K562 (cell line): ENCODE data around the gene ITPRID2. TPM values are rescaled to one million over a fixed set of nuclear protein-coding genes. Genes with fewer than 3 reads are reported as not detected.

ENCODE experiments used
- ATAC-seq: fragments of 200-7000 bp; cut with Tn5 transposase; 3 replicates; pipeline ENCODE4 v1.9.1; 2020; ENCODE audit warnings: moderate library complexity
- BruUV-seq: library from RNA; stranded (reverse); fragments of 400-500 nt; replicated peaks from 2 replicates; lab custom pipeline; 2021; lab: Mats Ljungman, UMichigan
- CTCF ChIA-PET: fragments of 300-600 bp; formaldehyde crosslinking; extraction: SDS; loops from one replicate; lab custom pipeline; 2021; ENCODE audit warnings: low intra/inter-chr PET ratio; lab: Yijun Ruan, JAX
- POLR2A ChIA-PET: fragments of 300-600, 350-650 bp; sonication (Branson Sonifier 250); formaldehyde crosslinking; extraction: SDS; loops from one replicate; lab custom pipeline; 2021; ENCODE audit warnings: antibody characterized with exemption, inconsistent platforms; lab: Yijun Ruan, JAX
- DNase-seq, 4 experiments: peaks; one replicate each; pipeline versions ENCODE4 v3.0.0 to v3.0.0-alpha.2; 2011 to 2018; ENCODE audit warnings: low spot score in 3 of 4, mixed read lengths in 3 of 4; ENCODE audit errors: extremely low read depth in 1 of 4
- FAIRE-seq: peaks from 2 replicates; lab custom pipeline; 2011; peaks lifted over from hg19 to GRCh38; lab: Jason Lieb, UNC
- H2AFZ ChIP-seq: 2 replicates; pipeline ENCODE4 v1.6.0; 2011; ENCODE audit warnings: low read depth, low read length, control low read depth, inconsistent platforms
- H3K27ac ChIP-seq: fragments of 200-600 bp; 3 replicates; pipeline ENCODE4 v1.8.0; 2011; ENCODE audit warnings: low read depth, mild to moderate bottlenecking, control low read depth, inconsistent platforms, low read length, moderate library complexity, mixed read lengths; ENCODE audit errors: extremely low read depth
- H3K27me3 ChIP-seq, 2 experiments: fragments of 300-600 bp in 1 of 2; 2 replicates in 1 of 2; 3 replicates in 1 of 2; pipeline versions ENCODE4 v1.6.0 to v1.8.0; 2011; ENCODE audit warnings: inconsistent platforms in 2 of 2, low read length in 2 of 2, mild to moderate bottlenecking in 1 of 2, mixed read lengths in 1 of 2, moderate library complexity in 1 of 2; ENCODE audit not compliant: control insufficient read depth in 2 of 2, insufficient read depth in 2 of 2
- H3K36me3 ChIP-seq: fragments of 300-600 bp; 3 replicates; pipeline ENCODE4 v1.8.0; 2011; ENCODE audit warnings: mild to moderate bottlenecking, low read length, inconsistent platforms; ENCODE audit not compliant: control insufficient read depth, insufficient read depth
- H3K4me1 ChIP-seq, 2 experiments: fragments of 200-600 bp in 1 of 2; replicated peaks in 1 of 2; 2 replicates in 1 of 2; 3 replicates in 1 of 2; pipeline versions ENCODE4 v1.5.1 to v1.8.0; 2011; ENCODE audit warnings: inconsistent platforms in 2 of 2, low read length in 2 of 2, mild to moderate bottlenecking in 1 of 2, mixed read lengths in 1 of 2, moderate library complexity in 1 of 2; ENCODE audit not compliant: control insufficient read depth in 2 of 2, insufficient read depth in 2 of 2
- H3K4me2 ChIP-seq: 2 replicates; pipeline ENCODE4 v1.6.1; 2011; ENCODE audit warnings: low read length, control low read depth, inconsistent platforms, mixed read lengths; ENCODE audit not compliant: insufficient read depth
- H3K4me3 ChIP-seq: fragments of 200-600 bp; sonication (generic), shearing (Covaris generic); 2 replicates; pipeline ENCODE4 v1.5.1; 2016; ENCODE audit warnings: control low read depth, inconsistent platforms
- H3K79me2 ChIP-seq: fragments of 200-600 bp; 3 replicates; pipeline ENCODE4 v1.8.0; 2011; ENCODE audit warnings: low read length, inconsistent platforms; ENCODE audit not compliant: control insufficient read depth, insufficient read depth
- H3K9ac ChIP-seq, 2 experiments: 2 replicates each; pipeline versions ENCODE4 v1.6.0 to v1.6.1; 2011; ENCODE audit warnings: low read depth in 2 of 2, low read length in 2 of 2, control low read depth in 1 of 2, inconsistent platforms in 1 of 2, mild to moderate bottlenecking in 1 of 2, mixed read lengths in 1 of 2; ENCODE audit not compliant: insufficient read depth in 1 of 2
- H3K9me1 ChIP-seq: one replicate; pipeline ENCODE4 v1.6.0; 2011; ENCODE audit warnings: inconsistent platforms, mild to moderate bottlenecking, low read length, moderate library complexity; ENCODE audit not compliant: control insufficient read depth, insufficient read depth
- H3K9me3 ChIP-seq: replicated peaks from 2 replicates; pipeline ENCODE4 v1.5.1; 2011; ENCODE audit warnings: low read depth, low read length, inconsistent platforms; ENCODE audit not compliant: control insufficient read depth, insufficient read depth
- H4K20me1 ChIP-seq: replicated peaks from 2 replicates; pipeline ENCODE4 v1.6.1; 2011; ENCODE audit warnings: low read length, inconsistent platforms, mixed read lengths; ENCODE audit not compliant: control insufficient read depth, insufficient read depth
- ARNT ChIP-seq, 2 experiments: fragments of 450-650 bp; IDR thresholded peaks; 2 replicates each; pipeline ENCODE4 v1.6.1; 2016; ENCODE audit warnings: mild to moderate bottlenecking in 1 of 2
- ATF7 ChIP-seq: fragments of 450-650 bp; IDR thresholded peaks from 2 replicates; pipeline ENCODE4 v1.7.1; 2014; ENCODE audit warnings: mild to moderate bottlenecking, moderate library complexity
- CBFB ChIP-seq: sonication (generic); formaldehyde crosslinking; IDR thresholded peaks from 2 replicates; pipeline ENCODE4 v1.4.0; 2020; ENCODE audit warnings: mild to moderate bottlenecking, missing genetic modification reagents
- CEBPG ChIP-seq, 3 experiments: fragments of 200-800 bp in 1 of 3; sonication (Bioruptor generic) in 1 of 3; sonication (generic) in 1 of 3; formaldehyde crosslinking in 1 of 3; IDR thresholded peaks in 2 of 3; conservative IDR thresholded peaks in 1 of 3; 2 replicates each; pipeline versions ENCODE4 v1.6.1 to v1.8.0; 2016 to 2022; ENCODE audit warnings: missing compliant biosample characterization in 2 of 3, missing genetic modification characterization in 2 of 3, mild to moderate bottlenecking in 1 of 3, missing genetic modification reagents in 1 of 3
- CREM ChIP-seq: IDR thresholded peaks from 2 replicates; pipeline ENCODE4 v1.6.1; 2014; ENCODE audit warnings: antibody characterized with exemption, low read depth
- CTCF ChIP-seq, 3 experiments: IDR thresholded peaks in 2 of 3; conservative IDR thresholded peaks in 1 of 3; 2 replicates each; pipeline ENCODE4 v1.5.1; 2011 to 2012; ENCODE audit warnings: low read length in 3 of 3, mild to moderate bottlenecking in 3 of 3, control low read depth in 2 of 3, improper control_type of control experiment in 1 of 3, inconsistent platforms in 1 of 3, low read depth in 1 of 3, mixed read lengths in 1 of 3, moderate library complexity in 1 of 3; ENCODE audit not compliant: insufficient read depth in 2 of 3
- FOXA1 ChIP-seq: fragments of 450-650 bp; IDR thresholded peaks from 2 replicates; pipeline ENCODE4 v1.6.1; 2016; ENCODE audit warnings: mild to moderate bottlenecking, borderline replicate concordance
- FOXJ3 ChIP-seq: sonication (generic); formaldehyde crosslinking; IDR thresholded peaks from 2 replicates; pipeline ENCODE4 v1.4.0; 2020; ENCODE audit warnings: mild to moderate bottlenecking, missing genetic modification reagents
- HDGF ChIP-seq: fragments of 450-650 bp; IDR thresholded peaks from 2 replicates; pipeline ENCODE4 v1.6.1; 2016
- JUND ChIP-seq, 2 experiments: IDR thresholded peaks; 2 replicates in 1 of 2; 3 replicates in 1 of 2; pipeline ENCODE4 v1.6.1; 2011; ENCODE audit warnings: borderline replicate concordance in 2 of 2, low read depth in 2 of 2, low read length in 2 of 2, improper control_type of control experiment in 1 of 2, missing biosample characterization in 1 of 2, missing genetic modification characterization in 1 of 2, missing genetic modification reagents in 1 of 2
- KLF6 ChIP-seq: fragments of 250-450 bp; sonication (Bioruptor Pico); IDR thresholded peaks from 2 replicates; pipeline ENCODE4 v1.4.0; 2020; ENCODE audit warnings: mild to moderate bottlenecking, moderate library complexity, borderline replicate concordance
- MEF2A ChIP-seq: IDR thresholded peaks from 2 replicates; pipeline ENCODE4 v1.6.1; 2011; ENCODE audit warnings: low read depth, mild to moderate bottlenecking, low read length, moderate library complexity; ENCODE audit not compliant: control insufficient read depth
- MYBL2 ChIP-seq, 2 experiments: fragments of 450-650 bp in 1 of 2; sonication (generic) in 1 of 2; formaldehyde crosslinking in 1 of 2; IDR thresholded peaks; 2 replicates each; pipeline versions ENCODE4 v1.6.1 to v1.8.1; 2017 to 2022; ENCODE audit warnings: borderline replicate concordance in 1 of 2, inconsistent platforms in 1 of 2, low read depth in 1 of 2, mild to moderate bottlenecking in 1 of 2, missing genetic modification reagents in 1 of 2, moderate library complexity in 1 of 2
- NR4A1 ChIP-seq, 2 experiments: fragments of 250-450 bp in 1 of 2; fragments of 450-650 bp in 1 of 2; sonication (Bioruptor Pico) in 1 of 2; IDR thresholded peaks; 2 replicates each; pipeline versions ENCODE4 v1.4.0 to v1.6.1; 2016 to 2020; ENCODE audit warnings: mild to moderate bottlenecking in 2 of 2, missing compliant biosample characterization in 1 of 2, missing genetic modification characterization in 1 of 2, moderate library complexity in 1 of 2
- PTBP1 ChIP-seq: fragments of 200-400 bp; formaldehyde crosslinking; IDR thresholded peaks from 2 replicates; pipeline ENCODE4 v1.6.1; 2017; ENCODE audit warnings: low read depth, low read length
- RFX5 ChIP-seq: IDR thresholded peaks from 2 replicates; pipeline ENCODE4 v1.6.1; 2011; ENCODE audit warnings: low read depth, mild to moderate bottlenecking, improper control_type of control experiment, low read length
- SMAD3 ChIP-seq: fragments of 450-650 bp; formaldehyde crosslinking; conservative IDR thresholded peaks from 2 replicates; pipeline ENCODE4 v1.4.0; 2020; ENCODE audit warnings: mild to moderate bottlenecking
- SMAD4 ChIP-seq: fragments of 250-450 bp; sonication (Bioruptor Pico); conservative IDR thresholded peaks from 2 replicates; pipeline ENCODE4 v1.8.0; 2021; ENCODE audit warnings: inconsistent platforms, mild to moderate bottlenecking, moderate library complexity
- TARDBP ChIP-seq: fragments of 450-650 bp; IDR thresholded peaks from 2 replicates; pipeline ENCODE4 v1.6.1; 2016
- TGIF2 ChIP-seq: sonication (generic); formaldehyde crosslinking; IDR thresholded peaks from 2 replicates; pipeline ENCODE4 v1.8.1; 2022; ENCODE audit warnings: mild to moderate bottlenecking, missing genetic modification reagents, moderate library complexity
- ZNF239 ChIP-seq: fragments of 250-450 bp; sonication (Bioruptor Pico); IDR thresholded peaks from 2 replicates; pipeline ENCODE4 v1.4.0; 2020; ENCODE audit warnings: mild to moderate bottlenecking
- ZNF644 ChIP-seq: fragments of 200-800 bp; sonication (Bioruptor generic); IDR thresholded peaks from 2 replicates; pipeline ENCODE4 v1.6.1; 2016; ENCODE audit warnings: low read depth, missing genetic modification characterization, missing compliant biosample characterization
- WGBS: fragments of 100-300 bp; shearing (Covaris generic); methylation state at CpG from one replicate; pipeline ENCODE4 v1.1.6; 2016; ENCODE audit warnings: low coverage, mixed read lengths; ENCODE audit not compliant: insufficient coverage; ENCODE audit errors: missing lambda C conversion rate; 5-methylcytosine and 5-hydroxymethylcytosine counted together
- in situ Hi-C: fragments of 300-500 bp; cut with MboI; formaldehyde crosslinking; loops from 4 replicates; pipeline ENCODE4 v1.15.0; 2018; ENCODE audit warnings: inconsistent platforms, mixed read lengths
- intact Hi-C: fragments of 100-400 bp; cut with micrococcal nuclease; formaldehyde crosslinking; loops from 2 replicates; pipeline ENCODE4 v1.14.2; 2022
- polyA plus RNA-seq, 8 experiments: library from polyadenylated mRNA; depleted of rRNA in 4 of 8; stranded (reverse) in 5 of 8; unstranded in 3 of 8; fragments of >200 nt; fragmentation: Nextera tagmentation in 2 of 8; fragmentation: Illumina TruSeq in 1 of 8; extraction: Ambion mirVana in 2 of 8; extraction: Trizol in 1 of 8; gene quantifications; 2 replicates each; pipeline versions ENCODE4 v1.2.1 to v1.2.3, GENCODE V29; 2011 to 2014; ENCODE audit warnings: inconsistent platforms in 1 of 8, missing spikeins in 1 of 8
- total RNA-seq, 7 experiments: library from RNA; depleted of rRNA in 6 of 7; stranded (reverse); fragments of >200 nt in 6 of 7; fragmentation: Illumina TruSeq in 2 of 7; extraction: Trizol in 2 of 7; gene quantifications; 2 replicates each; pipeline versions ENCODE4 v1.2.1 to v1.2.3, GENCODE V29; 2011 to 2021; ENCODE audit warnings: low replicate concordance in 1 of 7

Gene ITPRID2
- total and polyA plus RNA-seq, 9 of the 15 experiments (the other 6 are each of a cell fraction or from before 2014, with no cell fraction given) = 18.5 to 77.8 (median 52.0) TPM

GRCh38 chr2:181944914-181945291 lies 53.4 kb downstream of the ITPRID2 start:
- H3K4me1 ChIP-seq = no peaks in the 10 kb centered on the region; a peak in 1 of 5 replicates
- in situ Hi-C loops = no loop called here
- no peak overlapping the region for H3K27ac ChIP-seq
- no peaks in the 10 kb centered on the region for H4K20me1 ChIP-seq
- peak overlapping the region; percentile 22; the same call in 1 of the 2 replicates for H3K4me2 ChIP-seq
- H3K9me1 ChIP-seq = no peaks in the 10 kb centered on the region
- H3K27me3 ChIP-seq = peaks cover 0 to 2% of the 10 kb centered on the region in 2 experiments; a peak in 1 of 5 replicates
- H2AFZ ChIP-seq = no peak overlapping the region
- intact Hi-C loops = no loop called here
- DNase-seq (peak in 1 of 4 experiments; percentile 12), FAIRE-seq (no peak), ATAC-seq (peak; percentile 46; the same call in 2 of the 3 replicates)
- H3K9me3 ChIP-seq = no peaks in the 10 kb centered on the region
- ChIA-PET CTCF (no interaction called here), POLR2A (no interaction called here)
- no peaks in the 10 kb centered on the region for H3K79me2 ChIP-seq
- H3K4me3 ChIP-seq = no peak overlapping the region
- no TSS peak for BruUV-seq
- WGBS = 4% methylated on average over 8 of the region's 8 CpGs
- H3K36me3 ChIP-seq = no peaks in the 10 kb centered on the region
- no peak overlapping the region for H3K9ac ChIP-seq
- TF ChIP-seq ZNF644 (no peak), TARDBP (peak; percentile 58; the same call in 1 of the 2 replicates), CTCF (IDR thresholded peaks at IDR 0.05 in 2 of 3, conservative IDR thresholded peaks at IDR 0.05 in 1 of 3; ENCODE audit: insufficient read depth in 2 of 3, low read depth in 1 of 3, low read length in 3 of 3) (no peak), KLF6 (CRISPR knock-in tag) (no peak), HDGF (no peak), ATF7 (peak; percentile 19; the same call in 1 of the 2 replicates), RFX5 (no peak), PTBP1 (no peak), FOXA1 (no peak), NR4A1 (CRISPR knock-in tag; IDR thresholded peaks at IDR 0.05) (no peak), NR4A1 (tag; IDR thresholded peaks at IDR 0.05) (no peak), SMAD3 (no peak), SMAD4 (CRISPR knock-in tag) (no peak), CEBPG (CRISPR knock-in tag; IDR thresholded peaks at IDR 0.05) (no peak), CEBPG (tag; conservative IDR thresholded peaks at IDR 0.05 in 1 of 2, IDR thresholded peaks at IDR 0.05 in 1 of 2) (peak in 1 of 2 experiments; percentile 50; a peak in 2 of 4 replicates), ZNF239 (CRISPR knock-in tag) (no peak), ARNT (IDR thresholded peaks at IDR 0.05) (no peak), MYBL2 (IDR thresholded peaks at IDR 0.05; ENCODE audit: low read depth) (no peak), MYBL2 (CRISPR knock-in tag; IDR thresholded peaks at IDR 0.05; ENCODE audit: borderline replicate concordance) (no peak), JUND (IDR thresholded peaks at IDR 0.05; ENCODE audit: borderline replicate concordance, low read depth, low read length) (peak; percentile 47; the same call in 1 of the 2 replicates), JUND (tag; IDR thresholded peaks at IDR 0.05; ENCODE audit: borderline replicate concordance, low read depth, low read length) (0 out of 3 replicates have a peak, but pooled peaks have one; percentile 22), TGIF2 (no peak), CREM (peak; percentile 77), CBFB (CRISPR knock-in tag) (no peak), MEF2A (no peak), FOXJ3 (CRISPR knock-in tag) (no peak)
